ENCODE data around the gene PCYT2.

PCYT2 gene

GRCh38 chr17:81877569-81877968 is 33.6 kb downstream of the PCYT2 start:
- no peaks in the 10 kb centered on the region for H3K36me3 ChIP-seq (ENCODE audit: control insufficient read depth, insufficient read depth, low read length)
- H3K27me3 ChIP-seq (ENCODE audit: control insufficient read depth, insufficient read depth, low read length) = no peaks in the 10 kb centered on the region
- H3K4me1 ChIP-seq (ENCODE audit: control insufficient read depth, insufficient read depth, low read length) = peaks cover 7% of the 10 kb centered on the region
- no peak overlapping the region for H3K4me3 ChIP-seq (ENCODE audit: low read length)
- H3K9ac ChIP-seq (ENCODE audit: low read length) = no peak overlapping the region
- no peaks in the 10 kb centered on the region for H3K9me3 ChIP-seq (ENCODE audit: control insufficient read depth, low read length)

GRCh38 chr17:81871387-81872230 is 39.6 kb downstream of the PCYT2 start:
- Histone ChIP-seq H3K9ac (ENCODE audit: low read length) (peak overlapping the region; percentile 86), H3K27me3 (ENCODE audit: control insufficient read depth, insufficient read depth, low read length) (no peaks in the 10 kb centered on the region), H3K36me3 (ENCODE audit: control insufficient read depth, insufficient read depth, low read length) (peaks cover 11% of the 10 kb centered on the region), H3K4me3 (ENCODE audit: low read length) (peak overlapping the region; percentile 95), H3K4me1 (ENCODE audit: control insufficient read depth, insufficient read depth, low read length) (peaks cover 42% of the 10 kb centered on the region), H3K9me3 (ENCODE audit: control insufficient read depth, low read length) (no peaks in the 10 kb centered on the region)

- peaks cover 11% of the 10 kb centered on the region for H3K36me3 ChIP-seq (ENCODE audit: control insufficient read depth, insufficient read depth, low read length)
- H3K9ac ChIP-seq (ENCODE audit: low read length) = peak within 1 kb of the TSS; percentile 91
Observed at GRCh38 chr17:81870981-81871386, 40.2 kb downstream of the PCYT2 start, which contains the start of gene ARHGDIA. Gene ARHGDIA, minus strand, starts transcription at chr17:81871337. Its CDS starts 1,407 bp downstream, at chr17:81869930.

GRCh38 chr17:81870131-81870980 is 40.8 kb downstream of the PCYT2 start:
- Histone ChIP-seq H3K4me1 (ENCODE audit: control insufficient read depth, insufficient read depth, low read length) (peaks cover 53% of the 10 kb centered on the region), H3K4me3 (ENCODE audit: low read length) (peak overlapping the region; percentile 90)

More at GRCh38 chr17:81870981-81871386, 40.2 kb downstream of the PCYT2 start, which contains the start of gene ARHGDIA:
- H3K27me3 ChIP-seq (ENCODE audit: control insufficient read depth, insufficient read depth, low read length) = no peaks in the 10 kb centered on the region
- peaks cover 48% of the 10 kb centered on the region for H3K4me1 ChIP-seq (ENCODE audit: control insufficient read depth, insufficient read depth, low read length)
- H3K9me3 ChIP-seq (ENCODE audit: control insufficient read depth, low read length) = no peaks in the 10 kb centered on the region
- H3K4me3 ChIP-seq (ENCODE audit: low read length) = peak within 1 kb of the TSS; percentile 95

GRCh38 chr17:81869221-81870130 is 41.7 kb downstream of the PCYT2 start:
- Histone ChIP-seq H3K9ac (ENCODE audit: low read length) (peak overlapping the region; percentile 91), H3K27me3 (ENCODE audit: control insufficient read depth, insufficient read depth, low read length) (no peaks in the 10 kb centered on the region), H3K4me1 (ENCODE audit: control insufficient read depth, insufficient read depth, low read length) (peaks cover 62% of the 10 kb centered on the region), H3K36me3 (ENCODE audit: control insufficient read depth, insufficient read depth, low read length) (peaks cover 11% of the 10 kb centered on the region), H3K9me3 (ENCODE audit: control insufficient read depth, low read length) (no peaks in the 10 kb centered on the region), H3K4me3 (ENCODE audit: low read length) (peak overlapping the region; percentile 90)

More at GRCh38 chr17:81870131-81870980, 40.8 kb downstream of the PCYT2 start:
- Histone ChIP-seq H3K36me3 (ENCODE audit: control insufficient read depth, insufficient read depth, low read length) (peaks cover 11% of the 10 kb centered on the region), H3K9me3 (ENCODE audit: control insufficient read depth, low read length) (no peaks in the 10 kb centered on the region), H3K27me3 (ENCODE audit: control insufficient read depth, insufficient read depth, low read length) (no peaks in the 10 kb centered on the region), H3K9ac (ENCODE audit: low read length) (peak overlapping the region; percentile 91)

- Histone ChIP-seq H3K9me3 (ENCODE audit: control insufficient read depth, low read length) (no peaks in the 10 kb centered on the region), H3K4me3 (ENCODE audit: low read length) (no peak overlapping the region), H3K27me3 (ENCODE audit: control insufficient read depth, insufficient read depth, low read length) (no peaks in the 10 kb centered on the region), H3K9ac (ENCODE audit: low read length) (no peak overlapping the region), H3K4me1 (ENCODE audit: control insufficient read depth, insufficient read depth, low read length) (peaks cover 69% of the 10 kb centered on the region), H3K36me3 (ENCODE audit: control insufficient read depth, insufficient read depth, low read length) (peaks cover 11% of the 10 kb centered on the region)
Observed at GRCh38 chr17:81868674-81869220, 42.5 kb downstream of the PCYT2 start.

- peaks cover 11% of the 10 kb centered on the region for H3K36me3 ChIP-seq (ENCODE audit: control insufficient read depth, insufficient read depth, low read length)
- H3K4me1 ChIP-seq (ENCODE audit: control insufficient read depth, insufficient read depth, low read length) = peaks cover 75% of the 10 kb centered on the region
- H3K9me3 ChIP-seq (ENCODE audit: control insufficient read depth, low read length) = no peaks in the 10 kb centered on the region
- no peak overlapping the region for H3K4me3 ChIP-seq (ENCODE audit: low read length)
- no peaks in the 10 kb centered on the region for H3K27me3 ChIP-seq (ENCODE audit: control insufficient read depth, insufficient read depth, low read length)
- H3K9ac ChIP-seq (ENCODE audit: low read length) = peak overlapping the region; percentile 41
Observed at GRCh38 chr17:81867991-81868673, 43.1 kb downstream of the PCYT2 start.

- H3K4me1 ChIP-seq (ENCODE audit: control insufficient read depth, insufficient read depth, low read length) = peaks cover 81% of the 10 kb centered on the region
- H3K27me3 ChIP-seq (ENCODE audit: control insufficient read depth, insufficient read depth, low read length) = no peaks in the 10 kb centered on the region
- no peaks in the 10 kb centered on the region for H3K9me3 ChIP-seq (ENCODE audit: control insufficient read depth, low read length)
- H3K9ac ChIP-seq (ENCODE audit: low read length) = peak overlapping the region; percentile 41
- no peak overlapping the region for H3K4me3 ChIP-seq (ENCODE audit: low read length)
- peaks cover 11% of the 10 kb centered on the region for H3K36me3 ChIP-seq (ENCODE audit: control insufficient read depth, insufficient read depth, low read length)
Observed at GRCh38 chr17:81867170-81867990, 43.8 kb downstream of the PCYT2 start.

GRCh38 chr17:81866440-81867169 is 44.6 kb downstream of the PCYT2 start:
- peaks cover 82% of the 10 kb centered on the region for H3K4me1 ChIP-seq (ENCODE audit: control insufficient read depth, insufficient read depth, low read length)

More at GRCh38 chr17:81866440-81867169, 44.6 kb downstream of the PCYT2 start:
- Histone ChIP-seq H3K9me3 (ENCODE audit: control insufficient read depth, low read length) (no peaks in the 10 kb centered on the region), H3K36me3 (ENCODE audit: control insufficient read depth, insufficient read depth, low read length) (peaks cover 11% of the 10 kb centered on the region), H3K4me3 (ENCODE audit: low read length) (no peak overlapping the region), H3K27me3 (ENCODE audit: control insufficient read depth, insufficient read depth, low read length) (no peaks in the 10 kb centered on the region), H3K9ac (ENCODE audit: low read length) (peak overlapping the region; percentile 27)

Measured in mucosa of stomach (tissue), 1 donor.